GM19351 (cell line): Measurements from ENCODE around the gene CDC6.
"Not testable (repeated sequence)": the region's sequence is repeated elsewhere in the genome, so short reads cannot be mapped to it uniquely, and the experiment has no call there.

ENCODE experiments used
- ATAC-seq: cut with Tn5 transposase; IDR thresholded peaks from one replicate; pipeline ENCODE4 v1.9.1; 2021; ENCODE audit warnings: mild to moderate bottlenecking, moderate library complexity; ENCODE audit not compliant: unreplicated experiment

The CDC6 gene

DNA sequence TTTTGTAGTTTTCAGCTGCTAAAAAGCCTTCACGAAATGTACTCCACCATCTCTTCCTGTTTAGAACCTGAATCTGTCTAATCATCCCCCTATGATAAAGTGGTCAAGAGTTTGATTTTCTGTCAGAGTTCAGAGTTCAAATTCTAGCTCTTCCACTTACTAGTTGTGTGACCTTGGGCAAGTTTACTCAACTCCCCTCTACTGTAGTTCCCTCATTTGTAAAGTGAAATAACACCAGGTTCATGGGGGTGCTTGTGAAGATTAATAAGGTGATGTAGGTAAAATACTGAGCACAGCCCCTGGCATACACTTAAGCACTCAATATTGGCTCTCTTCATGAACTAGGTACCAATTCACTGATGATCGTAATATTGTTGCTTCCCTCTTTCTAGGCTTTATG lies 1.2 kb upstream of the CDC6 start:
- no peak for ATAC-seq

DNA sequence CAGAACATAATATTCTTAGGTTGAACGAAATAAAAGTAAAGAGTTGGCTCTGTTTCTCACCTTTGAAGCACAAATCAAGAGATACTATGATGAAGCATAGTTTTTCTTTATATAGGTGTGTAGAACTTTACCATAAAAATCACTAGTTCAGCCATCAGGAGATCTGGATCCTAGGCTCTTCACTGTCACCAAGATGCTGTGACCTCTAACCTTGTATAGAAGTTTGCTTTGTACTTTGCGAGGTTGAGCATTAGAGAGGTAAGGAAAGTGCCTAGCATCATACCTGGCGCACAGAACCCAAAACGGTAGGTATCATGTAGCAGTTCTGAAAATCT lies 553 bp upstream of the CDC6 start:
- no peak for ATAC-seq

DNA sequence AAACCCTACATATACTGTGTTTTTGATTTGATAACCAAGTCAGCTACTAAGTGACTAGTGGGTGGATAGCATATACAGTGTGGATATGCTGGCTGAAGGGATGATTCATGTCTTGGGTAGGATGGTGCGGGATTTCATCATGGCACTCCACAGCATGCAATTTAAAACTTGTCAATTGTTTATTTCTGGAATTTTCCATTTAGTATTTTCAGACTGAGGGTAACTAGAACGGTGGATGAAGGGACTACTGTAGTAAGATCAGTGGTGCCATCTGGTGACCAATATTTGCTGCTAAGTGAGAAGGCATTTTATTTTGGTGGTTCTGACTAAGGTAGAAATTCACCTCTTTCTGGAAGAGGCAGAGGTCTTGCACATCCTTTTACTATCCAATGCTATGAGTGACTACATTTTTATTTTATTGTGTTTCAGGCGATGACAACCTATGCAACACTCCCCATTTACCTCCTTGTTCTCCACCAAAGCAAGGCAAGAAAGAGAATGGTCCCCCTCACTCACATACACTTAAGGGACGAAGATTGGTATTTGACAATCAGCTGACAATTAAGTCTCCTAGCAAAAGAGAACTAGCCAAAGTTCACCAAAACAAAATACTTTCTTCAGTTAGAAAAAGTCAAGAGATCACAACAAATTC lies 3.1 kb downstream of the CDC6 start:
- no peak for ATAC-seq

DNA sequence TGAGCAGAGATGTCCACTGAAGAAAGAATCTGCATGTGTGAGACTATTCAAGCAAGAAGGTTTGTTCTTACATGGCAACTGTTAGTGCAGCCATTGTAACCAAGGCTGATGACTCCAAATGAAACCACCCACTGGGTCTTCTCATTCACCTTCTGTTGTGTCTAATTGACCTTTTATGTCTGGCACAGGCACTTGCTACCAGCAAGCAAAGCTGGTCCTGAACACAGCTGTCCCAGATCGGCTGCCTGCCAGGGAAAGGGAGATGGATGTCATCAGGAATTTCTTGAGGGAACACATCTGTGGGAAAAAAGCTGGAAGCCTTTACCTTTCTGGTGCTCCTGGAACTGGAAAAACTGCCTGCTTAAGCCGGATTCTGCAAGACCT lies 3.6 kb downstream of the CDC6 start:
- no peak for ATAC-seq

DNA sequence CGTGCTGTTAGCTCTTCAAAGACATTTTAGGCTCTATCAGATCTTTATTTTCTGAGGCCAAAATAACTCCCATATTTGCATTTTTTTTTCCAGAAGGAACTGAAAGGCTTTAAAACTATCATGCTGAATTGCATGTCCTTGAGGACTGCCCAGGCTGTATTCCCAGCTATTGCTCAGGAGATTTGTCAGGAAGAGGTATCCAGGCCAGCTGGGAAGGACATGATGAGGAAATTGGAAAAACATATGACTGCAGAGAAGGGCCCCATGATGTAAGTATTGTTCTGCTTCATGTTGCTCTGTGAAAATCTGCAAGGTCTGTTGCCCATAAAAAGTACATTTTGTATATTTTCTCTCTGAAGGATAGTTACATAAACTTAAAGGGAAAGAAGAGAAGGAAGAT lies 5.7 kb downstream of the CDC6 start:
- ATAC-seq, result no peak

DNA sequence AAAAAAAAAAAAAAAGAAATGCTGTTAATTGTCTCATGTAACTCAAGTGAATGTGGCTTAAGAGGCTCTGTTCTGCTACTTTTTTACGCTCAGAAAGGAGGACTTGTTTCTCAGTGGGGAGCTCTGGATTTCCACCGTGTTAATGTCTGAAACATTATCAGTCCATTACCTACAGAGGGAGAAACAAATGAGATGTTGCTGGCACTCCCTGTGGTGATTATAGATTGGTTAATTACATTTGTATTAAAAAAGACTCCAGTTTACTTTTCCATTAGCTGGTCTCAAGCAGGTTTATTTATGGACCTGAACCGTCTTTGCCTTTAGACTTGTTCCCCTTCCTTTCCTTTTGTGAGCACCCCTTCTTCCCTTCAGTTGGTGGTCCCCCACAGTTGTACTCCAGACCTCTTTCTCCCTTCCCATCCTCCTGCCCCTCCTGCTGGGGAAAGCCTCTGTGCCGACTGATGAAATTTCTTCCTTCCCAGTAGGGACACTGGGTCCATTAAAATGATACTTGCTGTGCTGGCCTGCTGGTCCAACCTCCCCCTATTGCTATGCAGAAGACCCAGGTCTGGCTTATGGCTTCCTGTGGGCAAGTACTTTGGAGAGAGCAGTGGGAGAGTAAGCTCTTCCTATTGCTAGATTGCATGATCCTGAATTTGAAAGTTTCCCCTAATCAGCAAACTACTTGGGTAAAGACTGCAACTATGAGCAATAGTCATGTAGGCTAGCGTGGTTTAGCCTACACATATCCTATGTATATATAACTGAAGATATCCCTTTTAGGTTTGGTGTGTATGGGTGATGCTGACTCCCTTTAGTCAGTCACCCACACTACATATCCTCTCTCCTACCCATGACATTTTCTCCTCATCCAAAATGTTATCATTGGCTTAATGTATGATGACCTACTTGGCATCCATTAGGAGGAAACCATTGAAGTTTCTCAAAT lies 8.1 kb downstream of the CDC6 start:
- no peak for ATAC-seq

DNA sequence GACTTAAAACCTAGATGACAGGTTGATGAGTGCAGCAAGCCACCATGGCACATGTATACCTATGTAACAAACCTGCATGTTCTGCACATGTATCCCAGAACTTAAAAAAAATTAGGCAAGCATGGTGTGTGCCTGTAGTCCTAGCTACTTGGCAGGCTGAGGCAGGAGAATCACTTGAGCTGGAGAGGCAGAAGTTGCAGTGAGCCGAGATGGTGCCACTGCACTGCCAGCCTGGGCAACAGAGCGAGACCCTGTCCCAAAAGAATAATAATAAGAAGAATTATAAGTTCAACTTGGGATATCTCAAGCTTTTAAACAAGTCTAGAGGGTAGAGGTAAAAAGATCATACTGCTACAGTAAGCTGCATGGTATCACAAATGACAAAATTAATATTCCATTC lies 9.8 kb downstream of the CDC6 start:
- no peak for ATAC-seq

DNA sequence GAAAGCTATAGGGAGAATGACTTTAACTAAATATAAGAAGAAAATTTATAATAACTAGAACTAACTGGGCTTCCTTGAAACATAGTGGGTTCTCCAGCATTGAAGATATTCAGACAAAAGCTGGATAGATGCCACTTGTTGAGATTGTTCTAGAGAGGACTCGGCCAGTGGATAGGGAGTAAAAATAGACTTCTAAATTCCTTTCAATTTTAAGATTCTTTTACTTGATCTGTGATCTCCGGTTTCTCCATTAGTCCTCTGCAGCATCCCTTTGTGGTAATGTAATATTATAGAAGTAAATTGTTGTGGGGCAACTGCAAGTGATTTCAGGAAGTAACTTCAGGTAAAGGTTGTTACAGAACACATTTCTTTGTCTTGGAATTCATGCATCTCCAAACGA lies 11.0 kb downstream of the CDC6 start:
- ATAC-seq, result no peak

DNA sequence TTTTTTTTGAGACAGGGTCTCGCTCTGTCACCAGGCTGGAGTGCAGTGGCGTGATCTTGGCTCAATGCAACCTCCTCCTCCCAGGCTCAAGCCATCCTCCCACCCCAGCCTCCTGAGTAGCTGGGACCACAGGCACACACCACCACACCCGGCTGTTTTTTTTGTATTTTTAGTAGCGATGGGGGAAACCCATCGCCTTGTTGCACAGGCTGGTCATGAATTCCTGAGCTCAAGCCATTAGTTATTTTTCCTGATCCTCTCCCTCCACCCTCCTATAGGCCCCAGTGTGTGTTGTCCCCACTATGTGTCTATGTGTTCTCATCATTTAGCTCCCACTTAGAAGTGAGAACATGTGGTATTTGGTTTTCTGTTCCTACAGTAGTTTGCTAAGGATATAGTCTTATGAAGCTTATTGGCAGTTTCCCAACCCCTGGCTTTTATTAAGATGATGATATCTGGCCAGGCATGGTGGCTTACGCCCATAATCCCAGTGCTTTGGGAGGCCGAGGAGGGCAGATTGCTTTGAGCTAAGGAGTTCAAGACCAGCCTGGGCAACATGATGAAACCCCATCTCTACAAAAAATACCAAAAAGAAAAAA lies 11.6 kb downstream of the CDC6 start:
- not testable (repeated sequence) for ATAC-seq

DNA sequence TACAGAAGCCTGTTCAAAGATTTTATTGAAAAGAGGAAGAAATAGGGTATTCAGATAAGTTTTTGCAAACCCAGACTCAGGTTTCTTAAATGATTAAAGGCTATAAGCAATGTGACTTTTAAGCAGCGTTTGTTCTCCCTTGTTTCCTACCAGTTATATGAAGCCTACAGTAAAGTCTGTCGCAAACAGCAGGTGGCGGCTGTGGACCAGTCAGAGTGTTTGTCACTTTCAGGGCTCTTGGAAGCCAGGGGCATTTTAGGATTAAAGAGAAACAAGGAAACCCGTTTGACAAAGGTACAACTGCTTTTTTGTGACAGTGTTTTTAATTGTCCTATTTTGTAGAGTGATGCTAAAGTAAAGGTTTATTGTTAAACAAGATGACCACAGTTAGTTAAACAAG lies 13.6 kb downstream of the CDC6 start:
- no peak for ATAC-seq

DNA sequence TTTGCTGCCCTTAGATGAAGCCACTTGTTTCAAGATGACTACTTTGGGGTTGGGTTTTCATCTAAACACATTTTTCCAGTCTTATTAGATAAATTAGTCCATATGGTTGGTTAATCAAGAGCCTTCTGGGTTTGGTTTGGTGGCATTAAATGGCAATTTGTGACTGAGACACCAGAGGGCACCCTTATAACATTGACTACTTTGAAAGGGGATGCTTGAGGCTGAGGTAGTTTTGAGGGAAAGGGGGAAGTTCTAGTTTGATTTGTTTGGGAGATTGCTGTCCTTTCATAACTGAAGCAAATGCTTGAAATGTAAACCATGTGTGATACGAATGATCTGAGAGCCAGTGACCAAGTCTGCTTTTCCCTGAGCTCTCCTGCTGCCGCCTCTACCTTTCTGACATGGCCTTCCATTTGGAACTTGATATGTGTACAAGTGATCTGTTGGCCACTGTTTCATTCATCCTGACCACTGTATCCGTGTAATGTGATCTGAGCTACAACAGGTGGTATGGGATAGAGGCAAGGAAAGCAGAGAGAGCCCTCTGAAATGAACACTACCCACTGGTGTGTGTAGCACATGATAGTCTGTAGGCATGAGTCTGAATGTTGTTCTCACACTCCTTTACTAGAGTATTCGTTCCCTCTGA lies 15.5 kb downstream of the CDC6 start:
- no peak for ATAC-seq

DNA sequence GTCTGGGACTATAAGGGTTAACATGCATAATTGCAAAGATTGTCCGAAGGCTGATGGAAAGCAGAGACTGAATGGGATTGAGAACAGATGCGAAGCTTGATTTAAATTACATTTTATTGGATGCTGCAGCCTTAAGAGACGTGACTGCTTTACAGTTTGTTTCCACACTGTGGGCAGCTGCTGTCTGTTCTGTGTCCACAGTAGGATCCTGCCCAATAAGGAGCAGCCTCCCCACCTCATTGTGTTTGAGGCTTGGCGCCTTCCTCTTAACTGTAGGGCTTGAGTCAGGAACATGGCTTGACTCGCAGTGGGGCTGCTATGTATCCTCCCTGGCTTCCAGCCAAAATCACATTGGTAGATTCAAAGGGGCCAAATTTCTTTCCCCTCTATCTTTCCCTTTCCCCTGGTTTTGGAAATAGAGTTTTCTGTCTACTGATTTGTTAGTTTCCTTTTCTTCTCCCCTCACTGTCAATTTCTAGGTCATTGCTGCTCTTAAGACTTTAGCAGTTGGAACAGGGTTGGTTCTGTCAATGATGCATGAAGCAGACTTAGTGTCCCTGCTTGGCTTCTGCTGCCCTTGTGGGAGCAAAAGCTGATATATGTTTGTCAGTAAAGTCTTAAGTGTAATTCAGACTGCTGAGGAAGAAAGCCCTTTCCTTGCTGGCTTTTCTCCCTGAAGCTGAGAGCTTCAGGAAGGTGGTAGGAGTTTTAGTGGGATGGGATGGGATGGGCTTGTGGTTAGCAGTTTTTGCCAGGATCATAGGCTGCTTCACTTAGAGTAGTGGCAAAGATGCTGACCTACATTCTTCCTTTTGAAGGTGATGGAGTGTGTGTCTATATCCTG lies 16.3 kb downstream of the CDC6 start:
- ATAC-seq, result no peak

DNA sequence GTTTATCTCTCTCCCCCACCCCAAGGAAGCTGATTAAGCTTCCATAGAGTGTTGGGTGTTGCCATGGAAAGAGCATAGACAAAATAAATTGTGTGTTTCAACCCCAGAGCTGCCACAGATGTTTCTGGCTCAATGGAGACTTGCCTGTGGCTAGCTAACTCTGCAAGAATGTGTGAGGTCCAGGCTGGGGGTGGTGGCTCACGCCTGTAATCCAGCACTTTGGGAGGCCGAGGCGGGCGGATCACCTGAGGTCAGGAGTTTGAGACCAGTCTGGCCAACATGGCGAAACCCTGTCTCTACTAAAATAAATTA lies 16.8 kb downstream of the CDC6 start:
- not testable (repeated sequence) for ATAC-seq

DNA sequence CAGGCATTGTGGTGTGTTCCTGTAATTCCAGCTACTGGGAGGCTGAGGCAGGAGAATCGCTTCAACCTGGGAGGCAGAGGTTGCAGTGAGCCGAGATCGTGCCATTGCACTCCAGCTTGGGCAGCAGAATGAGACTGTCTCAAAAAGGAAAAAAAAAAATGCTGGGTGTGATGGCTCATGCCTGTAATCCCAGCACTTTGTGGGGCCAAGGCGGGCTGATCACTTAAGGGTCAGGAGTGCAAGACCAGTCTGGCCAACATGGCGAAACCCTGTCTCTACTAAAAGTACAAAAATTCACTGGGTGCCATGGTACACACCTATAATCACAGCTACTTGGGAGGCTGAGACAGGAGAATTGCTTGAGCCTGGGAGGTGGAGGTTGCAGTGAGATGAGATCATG lies 17.2 kb downstream of the CDC6 start:
- not testable (repeated sequence) for ATAC-seq

DNA sequence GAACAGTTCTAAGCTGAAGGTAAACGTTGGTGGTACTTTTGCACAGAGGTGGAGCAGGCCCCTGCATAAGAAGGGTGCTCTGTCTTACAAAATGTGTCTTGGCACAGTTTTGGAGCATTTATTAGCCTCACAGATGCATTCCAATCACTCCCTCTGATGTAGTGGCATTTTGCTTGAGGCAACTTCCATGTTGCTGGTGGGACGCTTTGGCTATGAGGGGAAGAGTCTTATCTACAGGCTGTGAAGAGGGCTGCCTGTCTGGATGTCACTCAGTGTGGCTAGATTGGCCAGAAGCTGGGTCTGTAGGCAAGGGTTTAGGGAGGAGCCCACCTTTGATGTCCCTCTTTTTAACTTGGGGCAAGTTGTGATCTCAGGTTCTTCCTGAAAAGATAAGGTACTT lies 18.7 kb downstream of the CDC6 start:
- no peak for ATAC-seq

DNA sequence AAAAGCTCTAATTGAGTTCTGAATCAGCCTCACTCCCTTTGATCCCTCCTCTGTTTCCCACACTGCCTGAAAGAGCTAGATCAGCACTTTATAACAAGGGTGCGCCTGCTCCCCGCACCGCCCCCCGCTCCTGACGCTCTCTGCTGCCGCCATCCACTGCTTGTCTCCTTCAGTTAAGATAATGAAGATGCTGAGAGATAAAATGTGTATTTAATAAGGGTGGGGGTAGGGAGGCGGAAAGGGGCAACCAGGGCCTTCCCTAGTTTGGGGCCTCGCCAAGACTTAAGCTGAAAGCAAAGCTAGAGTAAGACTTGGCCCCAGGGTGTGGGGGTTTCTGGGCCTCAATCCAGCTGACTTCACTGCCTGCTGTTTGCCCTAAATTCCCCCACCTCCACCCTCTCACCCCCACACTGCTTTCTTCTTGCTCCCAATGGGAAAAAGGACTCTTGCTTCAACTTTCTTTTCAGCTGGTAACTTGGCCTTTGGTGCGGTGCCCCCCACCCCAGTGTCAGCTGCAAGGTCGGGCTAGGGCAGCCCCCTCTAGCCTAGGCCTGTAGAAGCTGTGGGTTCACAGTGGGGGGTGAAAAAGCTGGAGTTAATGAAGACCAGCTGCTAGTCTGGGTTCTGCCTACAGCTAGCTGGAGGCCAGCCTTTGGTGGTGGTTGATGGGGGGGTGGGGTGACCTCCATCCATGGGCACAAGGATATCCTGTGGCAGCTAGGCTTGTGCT lies 19.5 kb downstream of the CDC6 start:
- ATAC-seq, result no peak

DNA sequence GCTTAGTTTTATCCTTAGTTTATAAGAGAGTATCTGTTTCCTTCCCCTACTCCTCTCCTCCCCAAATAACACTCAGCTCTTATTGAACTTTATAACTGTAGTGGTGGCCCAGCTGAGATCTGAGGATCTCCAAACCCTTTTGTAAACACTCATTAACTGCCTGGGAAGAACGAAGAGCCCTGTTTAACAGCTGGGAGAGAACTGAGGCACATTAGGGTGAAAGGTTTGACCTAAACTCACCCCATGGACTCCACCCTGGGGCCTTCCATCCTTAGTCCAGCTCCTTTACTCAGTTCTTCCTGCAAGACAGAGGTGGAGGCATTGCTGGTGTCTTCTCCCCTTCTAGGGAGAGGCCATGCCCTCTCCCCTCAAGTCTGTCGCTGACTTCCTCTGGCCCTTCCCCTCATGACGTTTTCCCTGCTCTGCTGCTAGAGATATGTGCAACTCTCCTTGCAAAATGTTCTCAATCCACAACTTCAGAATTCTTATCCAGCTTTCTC lies 20.1 kb downstream of the CDC6 start:
- ATAC-seq, result no peak

DNA sequence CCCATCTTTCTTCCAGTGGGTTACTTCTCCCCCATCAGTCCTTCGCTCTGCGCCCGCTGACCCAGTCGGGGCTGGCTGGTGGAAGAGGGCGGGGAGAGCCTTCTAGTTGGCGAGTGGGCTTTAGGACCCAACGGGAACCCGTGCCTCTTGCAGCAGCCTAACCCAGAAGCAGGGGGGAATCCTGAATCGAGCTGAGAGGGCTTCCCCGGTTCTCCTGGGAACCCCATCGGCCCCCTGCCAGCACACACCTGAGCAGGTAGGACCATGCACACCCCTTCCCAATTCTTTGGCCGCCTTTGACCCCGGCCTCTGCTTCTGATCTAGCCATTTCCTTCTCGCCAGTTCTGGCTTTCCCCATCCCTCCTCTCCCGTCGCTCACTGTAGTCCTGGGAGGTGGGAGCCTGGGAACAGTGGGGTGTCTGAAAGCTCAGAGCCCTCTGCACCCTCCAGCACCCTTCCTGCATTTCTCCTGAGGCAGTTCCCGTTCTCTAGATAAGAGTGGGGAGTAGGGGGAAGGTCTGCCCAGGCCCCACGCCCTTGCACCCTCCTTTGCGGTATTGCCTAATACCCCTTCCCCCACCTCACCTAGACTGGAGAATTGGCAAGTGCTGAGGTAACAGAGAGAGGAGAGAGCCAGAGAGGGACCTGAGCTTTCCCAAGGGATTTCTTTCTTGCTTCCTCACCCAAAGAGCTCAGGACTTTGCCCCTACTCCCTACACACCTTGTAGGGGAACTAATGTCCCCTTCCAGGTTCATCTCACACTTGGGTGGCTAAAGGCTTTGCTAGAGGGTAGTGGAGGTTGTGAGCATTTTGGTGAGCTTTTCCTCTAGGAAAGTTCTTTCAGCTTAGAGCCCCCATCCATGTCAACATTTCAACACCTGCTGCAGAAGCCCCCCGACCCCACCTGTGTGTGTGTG lies 21.6 kb downstream of the CDC6 start, which contains the start of gene RARA:
Gene RARA, plus strand, starts transcription at position 150 of the 918 bp plus-strand sequence. CDS start 22,039 bp downstream, outside the sequence.
- ATAC-seq, result no peak
